GM12878 (cell line): ENCODE data around the gene LRRC14B. TPM values are rescaled to one million over a fixed set of nuclear protein-coding genes. Genes with fewer than 3 reads are reported as not detected.

ENCODE experiments used
- ATAC-seq: fragments of 200-7000 bp; cut with Tn5 transposase; 3 replicates; pipeline ENCODE4 v1.9.1; 2020; ENCODE audit warnings: mild to moderate bottlenecking, moderate library complexity
- BruUV-seq: library from RNA; stranded (reverse); fragments of 400-500 nt; replicated peaks from 2 replicates; lab custom pipeline; 2021; lab: Mats Ljungman, UMichigan
- CTCF ChIA-PET: fragments of 300-600 bp; sonication (Branson Sonifier 250); formaldehyde crosslinking; extraction: SDS; loops from one replicate; lab custom pipeline; 2021; ENCODE audit warnings: inconsistent platforms; lab: Yijun Ruan, JAX
- POLR2A ChIA-PET: fragments of 350-600 bp; formaldehyde crosslinking; extraction: SDS; loops from one replicate; lab custom pipeline; 2021; ENCODE audit warnings: inconsistent platforms; lab: Charles Lee
- RAD21 ChIA-PET: fragments of 300-600 bp; sonication (Branson Sonifier 250); formaldehyde crosslinking; loops from one replicate; lab custom pipeline; 2023; ENCODE audit warnings: antibody characterized with exemption; ENCODE audit not compliant: unreplicated experiment; lab: Charles Lee
- SMC1A ChIA-PET: fragments of 300-600 bp; sonication (Branson Sonifier 250); formaldehyde crosslinking; loops from one replicate; lab custom pipeline; 2023; ENCODE audit not compliant: unreplicated experiment, uncharacterized antibody; lab: Charles Lee
- DNase-seq: peaks from one replicate; pipeline ENCODE4 v3.0.0-alpha.2; 2011; ENCODE audit warnings: low read depth, low spot score
- FAIRE-seq: peaks from 3 replicates; lab custom pipeline; 2011; peaks lifted over from hg19 to GRCh38; lab: Jason Lieb, UNC
- H2AFZ ChIP-seq: 2 replicates; pipeline ENCODE4 v1.6.0; 2011; ENCODE audit warnings: low read depth, low read length, control low read depth; ENCODE audit not compliant: control insufficient read depth
- H3K27ac ChIP-seq: 2 replicates; pipeline ENCODE4 v1.5.1; 2011; ENCODE audit warnings: control low read depth; ENCODE audit not compliant: control insufficient read depth, insufficient read depth
- H3K27me3 ChIP-seq, 2 experiments: replicated peaks in 1 of 2; 2 replicates each; pipeline versions ENCODE4 v1.6.0 to v1.6.1; 2011; ENCODE audit warnings: low read length in 1 of 2; ENCODE audit not compliant: control insufficient read depth in 2 of 2, insufficient read depth in 2 of 2
- H3K36me3 ChIP-seq, 2 experiments: 2 replicates each; pipeline ENCODE4 v1.5.1; 2011; ENCODE audit warnings: low read length in 1 of 2; ENCODE audit not compliant: control insufficient read depth in 2 of 2, insufficient read depth in 2 of 2
- H3K4me1 ChIP-seq: 2 replicates; pipeline ENCODE4 v1.6.1; 2011; ENCODE audit warnings: mild to moderate bottlenecking, low read length, moderate library complexity, mixed read lengths; ENCODE audit not compliant: control insufficient read depth, insufficient read depth
- H3K4me2 ChIP-seq: 2 replicates; pipeline ENCODE4 v1.6.0; 2011; ENCODE audit warnings: control low read depth; ENCODE audit not compliant: control insufficient read depth, insufficient read depth
- H3K4me3 ChIP-seq: fragments of 200-600 bp; sonication (generic); 2 replicates; pipeline ENCODE4 v1.5.1; 2016
- H3K79me2 ChIP-seq: 2 replicates; pipeline ENCODE4 v1.6.0; 2011; ENCODE audit warnings: low read length; ENCODE audit not compliant: control insufficient read depth, insufficient read depth
- H3K9ac ChIP-seq: 2 replicates; pipeline ENCODE4 v1.8.0; 2011; ENCODE audit warnings: low read length, control low read depth, mixed read lengths; ENCODE audit not compliant: control insufficient read depth, insufficient read depth
- H3K9me3 ChIP-seq: replicated peaks from 3 replicates; pipeline ENCODE4 v1.5.1; 2011; ENCODE audit warnings: mild to moderate bottlenecking, low read length; ENCODE audit not compliant: control insufficient read depth, insufficient read depth
- H4K20me1 ChIP-seq: 2 replicates; pipeline ENCODE4 v1.6.0; 2011; ENCODE audit not compliant: control insufficient read depth, insufficient read depth
- BACH1 ChIP-seq: fragments of 450-650 bp; IDR thresholded peaks from 2 replicates; pipeline ENCODE4 v1.6.1; 2017; ENCODE audit warnings: mild to moderate bottlenecking, borderline replicate concordance
- BRCA1 ChIP-seq: IDR thresholded peaks from 2 replicates; pipeline ENCODE4 v1.6.1; 2011; ENCODE audit warnings: low read depth, low read length, improper control_type of control experiment
- CHD2 ChIP-seq: IDR thresholded peaks from 2 replicates; pipeline ENCODE4 v1.6.1; 2011; ENCODE audit warnings: low read depth, low read length, improper control_type of control experiment, borderline replicate concordance
- ETV6 ChIP-seq, 2 experiments: fragments of 450-650 bp in 1 of 2; IDR thresholded peaks in 1 of 2; conservative IDR thresholded peaks in 1 of 2; 2 replicates each; pipeline ENCODE4 v1.6.1; 2014; ENCODE audit warnings: antibody characterized with exemption in 1 of 2, borderline replicate concordance in 1 of 2, low read depth in 1 of 2, mild to moderate bottlenecking in 1 of 2, moderate library complexity in 1 of 2
- IRF4 ChIP-seq: IDR thresholded peaks from 2 replicates; pipeline ENCODE4 v1.6.1; 2011; ENCODE audit warnings: low read depth, low read length
- KDM1A ChIP-seq: fragments of 200-600 bp; sonication (generic); IDR thresholded peaks from 2 replicates; pipeline ENCODE4 v1.6.1; 2016; ENCODE audit warnings: borderline replicate concordance
- MTA3 ChIP-seq: IDR thresholded peaks from 2 replicates; pipeline ENCODE4 v1.6.1; 2012; ENCODE audit warnings: low read length, inconsistent platforms, borderline replicate concordance
- NFYA ChIP-seq: IDR thresholded peaks from 2 replicates; pipeline ENCODE4 v1.6.1; 2011; ENCODE audit warnings: low read depth, mild to moderate bottlenecking, low read length, improper control_type of control experiment, borderline replicate concordance
- PAX8 ChIP-seq: fragments of 450-650 bp; IDR thresholded peaks from 2 replicates; pipeline ENCODE4 v1.6.1; 2017; ENCODE audit warnings: mild to moderate bottlenecking, moderate library complexity
- SMAD1 ChIP-seq: fragments of 450-650 bp; IDR thresholded peaks from 2 replicates; pipeline ENCODE4 v1.6.1; 2018; ENCODE audit warnings: mild to moderate bottlenecking, low read depth; ENCODE audit not compliant: partially characterized antibody
- SRF ChIP-seq, 2 experiments: IDR thresholded peaks; 2 replicates each; pipeline ENCODE4 v1.6.1; 2011; ENCODE audit warnings: low read depth in 2 of 2, low read length in 2 of 2, mild to moderate bottlenecking in 1 of 2, moderate library complexity in 1 of 2
- STAT3 ChIP-seq: IDR thresholded peaks from 2 replicates; pipeline ENCODE4 v1.6.1; 2011; ENCODE audit warnings: low read depth, low read length, improper control_type of control experiment
- TCF3 ChIP-seq: IDR thresholded peaks from 2 replicates; pipeline ENCODE4 v1.6.1; 2012; ENCODE audit warnings: low read depth, mild to moderate bottlenecking, low read length, borderline replicate concordance; ENCODE audit not compliant: insufficient read depth
- TCF7 ChIP-seq: IDR thresholded peaks from 2 replicates; pipeline ENCODE4 v1.6.1; 2014; ENCODE audit warnings: antibody characterized with exemption, borderline replicate concordance
- ZNF274 ChIP-seq: IDR thresholded peaks from one replicate; pipeline ENCODE4 v1.8.0; 2011; ENCODE audit not compliant: insufficient read length, insufficient read depth
- ZNF384 ChIP-seq: IDR thresholded peaks from 2 replicates; pipeline ENCODE4 v1.6.1; 2012; ENCODE audit warnings: low read depth, mild to moderate bottlenecking, low read length, improper control_type of control experiment, borderline replicate concordance
- WGBS: methylation state at CpG from one replicate; pipeline ENCODE4 v1.1.6; 2016; ENCODE audit warnings: low lambda C conversion rate; ENCODE audit not compliant: insufficient replicate concordance, insufficient coverage; ENCODE audit errors: missing lambda C conversion rate; 5-methylcytosine and 5-hydroxymethylcytosine counted together
- in situ Hi-C: fragments of 300-500 bp; cut with MboI; formaldehyde crosslinking; loops from 9 replicates; pipeline ENCODE4 v1.14.3; 2018; ENCODE audit warnings: mixed read lengths
- intact Hi-C: fragments of 100-400 bp; cut with micrococcal nuclease; formaldehyde crosslinking; loops from one replicate; pipeline ENCODE4 v1.14.2; 2022; ENCODE audit not compliant: unreplicated experiment
- polyA plus RNA-seq, 11 experiments: library from polyadenylated mRNA; depleted of rRNA in 4 of 11; unstranded in 6 of 11; stranded (reverse) in 5 of 11; fragments of >200 nt; fragmentation: Nextera tagmentation in 4 of 11; fragmentation: Illumina TruSeq in 1 of 11; extraction: Ambion mirVana in 4 of 11; extraction: Trizol in 1 of 11; gene quantifications; 1 replicate in 1 of 11; 2 replicates in 10 of 11; pipeline versions ENCODE4 v1.2.1 to v1.2.3, GENCODE V29; 2011 to 2016; ENCODE audit warnings: inconsistent platforms in 2 of 11, missing spikeins in 2 of 11, low read depth in 1 of 11
- total RNA-seq, 4 experiments: library from RNA; depleted of rRNA in 3 of 4; stranded (reverse); fragments of >200 nt in 3 of 4; fragmentation: Illumina TruSeq in 1 of 4; extraction: Trizol in 1 of 4; gene quantifications; 2 replicates each; pipeline versions ENCODE4 v1.2.1 to v1.2.3, GENCODE V29; 2013 to 2021
- TF ChIP-seq, protein P1 (sequence below): IDR thresholded peaks from 2 replicates; pipeline ENCODE4 v1.6.1; 2012; ENCODE audit warnings: improper control_type of control experiment, low read depth, low read length; ENCODE audit not compliant: insufficient replicate concordance
- TF ChIP-seq, protein P2 (sequence below): fragments of 450-650 bp; IDR thresholded peaks from 2 replicates; pipeline ENCODE4 v1.6.1; 2017; ENCODE audit warnings: mild to moderate bottlenecking, low read depth, inconsistent platforms; ENCODE audit not compliant: poor library complexity, severe bottlenecking

Gene LRRC14B
- total and polyA plus RNA-seq, 10 of the 15 experiments (the other 5 are each of a cell fraction or from before 2014, with no cell fraction given): 0.06 to 0.31 (median 0.13) TPM; not detected in 5

DNA sequence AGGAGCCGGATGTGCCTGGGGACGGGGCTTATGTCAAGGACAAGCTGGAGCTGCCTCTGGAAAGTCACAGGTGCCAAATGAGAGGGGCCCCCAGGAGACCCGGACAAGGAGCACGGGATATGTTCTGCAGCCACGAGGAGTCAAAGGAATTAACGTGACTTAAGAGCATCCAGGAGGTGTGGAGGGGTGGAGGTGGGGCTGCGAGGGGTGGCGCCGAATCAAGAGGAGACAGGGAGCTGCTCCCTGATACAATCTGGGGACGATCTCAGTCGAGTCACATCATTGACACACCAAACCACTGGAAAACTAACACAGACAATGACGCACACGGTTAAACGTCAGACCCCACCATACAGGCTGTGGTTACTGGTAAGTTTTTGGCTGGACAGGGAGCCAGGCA, 16.3 kb downstream of the LRRC14B start:
- intact Hi-C loops: no loop called here
- FAIRE-seq: no peak
- WGBS: 94% methylated on average over 14 of the region's 14 CpGs
- ATAC-seq: no peak
- RAD21 ChIA-PET: interaction anchor here (0.8 kb wide), 1 partner anchor 12 kb away, joined by 3 read pairs; no protein-coding TSS in a partner anchor
- H3K4me3 ChIP-seq: no peak overlapping the region
- in situ Hi-C loops: no loop called here
- no peak overlapping the region for H3K9ac ChIP-seq
- H3K27ac ChIP-seq: no peak overlapping the region
- peaks cover 6% of the 10 kb centered on the region for H3K79me2 ChIP-seq
- TF ChIP-seq STAT3: no peak
- TF ChIP-seq TCF7: no peak
- no peak for TF ChIP-seq CHD2
- no peak for TF ChIP-seq TCF3
- TF ChIP-seq BACH1: no peak
- no peak for TF ChIP-seq ZNF274
- no peak for TF ChIP-seq IRF4
- TF ChIP-seq, protein P1, sequence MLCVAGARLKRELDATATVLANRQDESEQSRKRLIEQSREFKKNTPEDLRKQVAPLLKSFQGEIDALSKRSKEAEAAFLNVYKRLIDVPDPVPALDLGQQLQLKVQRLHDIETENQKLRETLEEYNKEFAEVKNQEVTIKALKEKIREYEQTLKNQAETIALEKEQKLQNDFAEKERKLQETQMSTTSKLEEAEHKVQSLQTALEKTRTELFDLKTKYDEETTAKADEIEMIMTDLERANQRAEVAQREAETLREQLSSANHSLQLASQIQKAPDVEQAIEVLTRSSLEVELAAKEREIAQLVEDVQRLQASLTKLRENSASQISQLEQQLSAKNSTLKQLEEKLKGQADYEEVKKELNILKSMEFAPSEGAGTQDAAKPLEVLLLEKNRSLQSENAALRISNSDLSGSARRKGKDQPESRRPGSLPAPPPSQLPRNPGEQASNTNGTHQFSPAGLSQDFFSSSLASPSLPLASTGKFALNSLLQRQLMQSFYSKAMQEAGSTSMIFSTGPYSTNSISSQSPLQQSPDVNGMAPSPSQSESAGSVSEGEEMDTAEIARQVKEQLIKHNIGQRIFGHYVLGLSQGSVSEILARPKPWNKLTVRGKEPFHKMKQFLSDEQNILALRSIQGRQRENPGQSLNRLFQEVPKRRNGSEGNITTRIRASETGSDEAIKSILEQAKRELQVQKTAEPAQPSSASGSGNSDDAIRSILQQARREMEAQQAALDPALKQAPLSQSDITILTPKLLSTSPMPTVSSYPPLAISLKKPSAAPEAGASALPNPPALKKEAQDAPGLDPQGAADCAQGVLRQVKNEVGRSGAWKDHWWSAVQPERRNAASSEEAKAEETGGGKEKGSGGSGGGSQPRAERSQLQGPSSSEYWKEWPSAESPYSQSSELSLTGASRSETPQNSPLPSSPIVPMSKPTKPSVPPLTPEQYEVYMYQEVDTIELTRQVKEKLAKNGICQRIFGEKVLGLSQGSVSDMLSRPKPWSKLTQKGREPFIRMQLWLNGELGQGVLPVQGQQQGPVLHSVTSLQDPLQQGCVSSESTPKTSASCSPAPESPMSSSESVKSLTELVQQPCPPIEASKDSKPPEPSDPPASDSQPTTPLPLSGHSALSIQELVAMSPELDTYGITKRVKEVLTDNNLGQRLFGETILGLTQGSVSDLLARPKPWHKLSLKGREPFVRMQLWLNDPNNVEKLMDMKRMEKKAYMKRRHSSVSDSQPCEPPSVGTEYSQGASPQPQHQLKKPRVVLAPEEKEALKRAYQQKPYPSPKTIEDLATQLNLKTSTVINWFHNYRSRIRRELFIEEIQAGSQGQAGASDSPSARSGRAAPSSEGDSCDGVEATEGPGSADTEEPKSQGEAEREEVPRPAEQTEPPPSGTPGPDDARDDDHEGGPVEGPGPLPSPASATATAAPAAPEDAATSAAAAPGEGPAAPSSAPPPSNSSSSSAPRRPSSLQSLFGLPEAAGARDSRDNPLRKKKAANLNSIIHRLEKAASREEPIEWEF: no peak
- no peak for TF ChIP-seq BRCA1
- no peak for TF ChIP-seq PAX8
- TF ChIP-seq, protein P2, sequence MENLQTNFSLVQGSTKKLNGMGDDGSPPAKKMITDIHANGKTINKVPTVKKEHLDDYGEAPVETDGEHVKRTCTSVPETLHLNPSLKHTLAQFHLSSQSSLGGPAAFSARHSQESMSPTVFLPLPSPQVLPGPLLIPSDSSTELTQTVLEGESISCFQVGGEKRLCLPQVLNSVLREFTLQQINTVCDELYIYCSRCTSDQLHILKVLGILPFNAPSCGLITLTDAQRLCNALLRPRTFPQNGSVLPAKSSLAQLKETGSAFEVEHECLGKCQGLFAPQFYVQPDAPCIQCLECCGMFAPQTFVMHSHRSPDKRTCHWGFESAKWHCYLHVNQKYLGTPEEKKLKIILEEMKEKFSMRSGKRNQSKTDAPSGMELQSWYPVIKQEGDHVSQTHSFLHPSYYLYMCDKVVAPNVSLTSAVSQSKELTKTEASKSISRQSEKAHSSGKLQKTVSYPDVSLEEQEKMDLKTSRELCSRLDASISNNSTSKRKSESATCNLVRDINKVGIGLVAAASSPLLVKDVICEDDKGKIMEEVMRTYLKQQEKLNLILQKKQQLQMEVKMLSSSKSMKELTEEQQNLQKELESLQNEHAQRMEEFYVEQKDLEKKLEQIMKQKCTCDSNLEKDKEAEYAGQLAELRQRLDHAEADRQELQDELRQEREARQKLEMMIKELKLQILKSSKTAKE: no peak
- no peak for TF ChIP-seq KDM1A
- TF ChIP-seq SMAD1: no peak
- no peak for TF ChIP-seq NFYA
- TF ChIP-seq ZNF384: no peak
- TF ChIP-seq MTA3: no peak
- no peak for TF ChIP-seq SRF (IDR thresholded peaks at IDR 0.05; ENCODE audit: low read depth in 2 of 2, low read length in 2 of 2)
- no peak for TF ChIP-seq ETV6 (conservative IDR thresholded peaks at IDR 0.05 in 1 of 2, IDR thresholded peaks at IDR 0.05 in 1 of 2; ENCODE audit: borderline replicate concordance in 1 of 2, low read depth in 1 of 2)
- peaks cover 6 to 8% of the 10 kb centered on the region in 2 experiments; a peak in 3 of 4 replicates for H3K36me3 ChIP-seq
- SMC1A ChIA-PET: no interaction called here
- peaks cover 3% of the 10 kb centered on the region; the same call in 1 of the 2 replicates for H4K20me1 ChIP-seq
- H3K27me3 ChIP-seq: no peaks in the 10 kb centered on the region
- CTCF ChIA-PET: no interaction called here
- H3K4me2 ChIP-seq: no peak overlapping the region
- no peaks in the 10 kb centered on the region for H3K4me1 ChIP-seq
- H3K9me3 ChIP-seq: no peaks in the 10 kb centered on the region
- POLR2A ChIA-PET: no interaction called here
- no TSS peak for BruUV-seq
- no peak overlapping the region for H2AFZ ChIP-seq
- no peak for DNase-seq
